Liver (tissue), 3 donors: Measurements from ENCODE around the gene PSMB11.

Experiments used
- ATF3 ChIP-seq: IDR thresholded peaks from 2 replicates; pipeline ENCODE4 v1.6.1; 2016; ENCODE audit warnings: antibody characterized with exemption
- FOXA1 ChIP-seq: IDR thresholded peaks from 2 replicates; pipeline ENCODE4 v1.6.1; 2016; ENCODE audit warnings: antibody characterized with exemption
- GABPA ChIP-seq, 2 donors: IDR thresholded peaks in 1 of 2; conservative IDR thresholded peaks in 1 of 2; 2 replicates each; pipeline ENCODE4 v1.6.1; 2016; ENCODE audit warnings: antibody characterized with exemption in 2 of 2, mild to moderate bottlenecking in 1 of 2, moderate library complexity in 1 of 2
- HNF4G ChIP-seq: IDR thresholded peaks from 2 replicates; pipeline ENCODE4 v1.6.1; 2016; ENCODE audit warnings: antibody characterized with exemption
- MAX ChIP-seq: IDR thresholded peaks from 2 replicates; pipeline ENCODE4 v1.6.1; 2016; ENCODE audit warnings: antibody characterized with exemption
- RAD21 ChIP-seq, 2 donors: IDR thresholded peaks; 2 replicates each; pipeline ENCODE4 v1.6.1; 2016; ENCODE audit warnings: antibody characterized with exemption in 2 of 2, mild to moderate bottlenecking in 2 of 2
- SP1 ChIP-seq: IDR thresholded peaks from 2 replicates; pipeline ENCODE4 v1.6.1; 2018; ENCODE audit warnings: antibody characterized with exemption, mild to moderate bottlenecking
- TAF1 ChIP-seq: conservative IDR thresholded peaks from 2 replicates; pipeline ENCODE4 v1.6.1; 2016; ENCODE audit warnings: antibody characterized with exemption, mild to moderate bottlenecking
- YY1 ChIP-seq: IDR thresholded peaks from 2 replicates; pipeline ENCODE4 v1.6.1; 2016; ENCODE audit warnings: antibody characterized with exemption, mild to moderate bottlenecking
- TF ChIP-seq, protein P1 (sequence below): fragments of 150-350 bp; IDR thresholded peaks from 2 replicates; pipeline ENCODE4 v1.5.1; 2017; ENCODE audit warnings: improper control_type of control experiment, low read depth, low read length; ENCODE audit not compliant: missing input control
- TF ChIP-seq, protein P2 (sequence below): IDR thresholded peaks from 2 replicates; pipeline ENCODE4 v1.6.1; 2016; ENCODE audit warnings: antibody characterized with exemption, mild to moderate bottlenecking
- donor health status: healthy.
- donor health status: healthy.

DNA sequence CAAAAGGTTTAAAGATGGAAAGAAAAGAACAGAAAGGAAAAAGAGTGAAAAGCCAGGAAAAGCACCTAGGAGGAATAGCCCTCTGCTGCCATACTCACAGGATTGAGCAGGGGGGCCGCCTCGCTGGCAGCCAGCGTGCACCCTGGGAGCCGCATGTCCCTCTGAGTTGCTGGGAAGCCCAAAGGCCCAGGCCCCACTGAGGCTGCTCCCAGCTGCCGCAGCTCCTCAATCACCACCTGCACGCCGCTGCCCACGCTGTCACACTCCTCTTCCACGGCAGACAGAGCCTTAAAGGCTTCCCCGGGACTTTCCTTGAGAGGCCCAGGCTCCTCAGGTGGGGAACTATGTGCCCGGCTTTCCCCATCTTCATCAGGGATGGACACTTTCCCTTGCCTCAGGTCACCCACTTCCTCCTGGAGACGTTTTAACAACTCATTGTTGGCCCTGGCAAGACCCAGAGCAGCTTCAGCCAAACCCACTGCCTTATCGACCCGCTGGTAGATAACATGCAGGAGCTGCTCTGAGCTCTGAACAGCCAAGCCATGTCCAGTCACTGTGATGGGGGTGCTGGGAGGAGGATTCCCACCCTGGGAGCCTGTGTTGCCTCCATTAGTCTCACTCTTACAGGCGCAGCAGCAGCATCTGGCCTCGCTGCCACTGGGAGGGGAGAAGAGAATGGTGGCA lies 43.5 kb upstream of the PSMB11 start:
- TF ChIP-seq FOXA1 (no peak), SP1 (no peak), TAF1 (no peak), MAX (no peak), HNF4G (no peak), RAD21 (IDR thresholded peaks at IDR 0.05) (no peak), GABPA (IDR thresholded peaks at IDR 0.05 in 1 of 2, conservative IDR thresholded peaks at IDR 0.05 in 1 of 2) (no peak), ATF3 (no peak), YY1 (no peak)
- TF ChIP-seq, protein P1, sequence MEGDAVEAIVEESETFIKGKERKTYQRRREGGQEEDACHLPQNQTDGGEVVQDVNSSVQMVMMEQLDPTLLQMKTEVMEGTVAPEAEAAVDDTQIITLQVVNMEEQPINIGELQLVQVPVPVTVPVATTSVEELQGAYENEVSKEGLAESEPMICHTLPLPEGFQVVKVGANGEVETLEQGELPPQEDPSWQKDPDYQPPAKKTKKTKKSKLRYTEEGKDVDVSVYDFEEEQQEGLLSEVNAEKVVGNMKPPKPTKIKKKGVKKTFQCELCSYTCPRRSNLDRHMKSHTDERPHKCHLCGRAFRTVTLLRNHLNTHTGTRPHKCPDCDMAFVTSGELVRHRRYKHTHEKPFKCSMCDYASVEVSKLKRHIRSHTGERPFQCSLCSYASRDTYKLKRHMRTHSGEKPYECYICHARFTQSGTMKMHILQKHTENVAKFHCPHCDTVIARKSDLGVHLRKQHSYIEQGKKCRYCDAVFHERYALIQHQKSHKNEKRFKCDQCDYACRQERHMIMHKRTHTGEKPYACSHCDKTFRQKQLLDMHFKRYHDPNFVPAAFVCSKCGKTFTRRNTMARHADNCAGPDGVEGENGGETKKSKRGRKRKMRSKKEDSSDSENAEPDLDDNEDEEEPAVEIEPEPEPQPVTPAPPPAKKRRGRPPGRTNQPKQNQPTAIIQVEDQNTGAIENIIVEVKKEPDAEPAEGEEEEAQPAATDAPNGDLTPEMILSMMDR, result no peak
- TF ChIP-seq, protein P2, sequence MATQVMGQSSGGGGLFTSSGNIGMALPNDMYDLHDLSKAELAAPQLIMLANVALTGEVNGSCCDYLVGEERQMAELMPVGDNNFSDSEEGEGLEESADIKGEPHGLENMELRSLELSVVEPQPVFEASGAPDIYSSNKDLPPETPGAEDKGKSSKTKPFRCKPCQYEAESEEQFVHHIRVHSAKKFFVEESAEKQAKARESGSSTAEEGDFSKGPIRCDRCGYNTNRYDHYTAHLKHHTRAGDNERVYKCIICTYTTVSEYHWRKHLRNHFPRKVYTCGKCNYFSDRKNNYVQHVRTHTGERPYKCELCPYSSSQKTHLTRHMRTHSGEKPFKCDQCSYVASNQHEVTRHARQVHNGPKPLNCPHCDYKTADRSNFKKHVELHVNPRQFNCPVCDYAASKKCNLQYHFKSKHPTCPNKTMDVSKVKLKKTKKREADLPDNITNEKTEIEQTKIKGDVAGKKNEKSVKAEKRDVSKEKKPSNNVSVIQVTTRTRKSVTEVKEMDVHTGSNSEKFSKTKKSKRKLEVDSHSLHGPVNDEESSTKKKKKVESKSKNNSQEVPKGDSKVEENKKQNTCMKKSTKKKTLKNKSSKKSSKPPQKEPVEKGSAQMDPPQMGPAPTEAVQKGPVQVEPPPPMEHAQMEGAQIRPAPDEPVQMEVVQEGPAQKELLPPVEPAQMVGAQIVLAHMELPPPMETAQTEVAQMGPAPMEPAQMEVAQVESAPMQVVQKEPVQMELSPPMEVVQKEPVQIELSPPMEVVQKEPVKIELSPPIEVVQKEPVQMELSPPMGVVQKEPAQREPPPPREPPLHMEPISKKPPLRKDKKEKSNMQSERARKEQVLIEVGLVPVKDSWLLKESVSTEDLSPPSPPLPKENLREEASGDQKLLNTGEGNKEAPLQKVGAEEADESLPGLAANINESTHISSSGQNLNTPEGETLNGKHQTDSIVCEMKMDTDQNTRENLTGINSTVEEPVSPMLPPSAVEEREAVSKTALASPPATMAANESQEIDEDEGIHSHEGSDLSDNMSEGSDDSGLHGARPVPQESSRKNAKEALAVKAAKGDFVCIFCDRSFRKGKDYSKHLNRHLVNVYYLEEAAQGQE, result no peak
